Measurements from ENCODE around the gene SIX2. TPM values are rescaled to one million over a fixed set of nuclear protein-coding genes. Genes with fewer than 3 reads are reported as not detected.

The SIX2 gene
- total RNA-seq, 1 donor from 2014 or later = not detected

- Mint-ChIP-seq H3K27ac (no peak overlapping the region), H3K4me3 (peak overlapping the region; percentile 57), H3K4me1 (peaks cover 16% of the 10 kb centered on the region), H3K27me3 (ENCODE audit: insufficient read depth, low read depth) (peaks cover 79% of the 10 kb centered on the region), H3K9me3 (peaks cover 6% of the 10 kb centered on the region), H3K36me3 (peaks cover 3% of the 10 kb centered on the region)
- Histone ChIP-seq H3K79me2 (ENCODE audit: low read depth) (no peaks in the 10 kb centered on the region), H3K27me3 (peaks cover 100% of the 10 kb centered on the region), H3K4me2 (peak overlapping the region; percentile 86), H3K9me3 (ENCODE audit: low read depth) (no peaks in the 10 kb centered on the region), H3K4me1 (peaks cover 29% of the 10 kb centered on the region), H2AFZ (replicated peaks) (peak overlapping the region; percentile 18), H3F3A (ENCODE audit: low read depth) (peaks cover 28% of the 10 kb centered on the region), H3K27ac (no peak overlapping the region), H3K36me3 (no peaks in the 10 kb centered on the region), H4K20me1 (ENCODE audit: low read depth) (peaks cover 45% of the 10 kb centered on the region), H3K4me3 (peak overlapping the region; percentile 44), H3K9ac (no peak overlapping the region)
- peak; percentile 80 for DNase-seq (ENCODE audit: low spot score)
- TF ChIP-seq EZH2 (IDR thresholded peaks at IDR 0.05) = no peak
- no peak for TF ChIP-seq EZH2phosphoT487 (IDR thresholded peaks at IDR 0.05)
- peak; percentile 27 for TF ChIP-seq CTCF (IDR thresholded peaks at IDR 0.05)
These were observed 8.8 kb downstream of the SIX2 start for GRCh38 chr2:45000341-45000901.

GRCh38 chr2:44999540-44999939, 9.7 kb downstream of the SIX2 start:
- Histone ChIP-seq H3K27me3 (peaks cover 100% of the 10 kb centered on the region), H3K36me3 (no peaks in the 10 kb centered on the region), H3K4me1 (peaks cover 20% of the 10 kb centered on the region), H3K79me2 (ENCODE audit: low read depth) (no peaks in the 10 kb centered on the region), H3K9ac (no peak overlapping the region), H3K4me3 (no peak overlapping the region), H3F3A (ENCODE audit: low read depth) (peaks cover 24% of the 10 kb centered on the region), H3K4me2 (no peak overlapping the region), H4K20me1 (ENCODE audit: low read depth) (peaks cover 36% of the 10 kb centered on the region), H2AFZ (replicated peaks) (no peak overlapping the region), H3K27ac (no peak overlapping the region), H3K9me3 (ENCODE audit: low read depth) (no peaks in the 10 kb centered on the region)
- DNase-seq (ENCODE audit: low spot score) = no peak
- Mint-ChIP-seq H3K9me3 (peaks cover 6% of the 10 kb centered on the region), H3K27me3 (ENCODE audit: insufficient read depth, low read depth) (peaks cover 73% of the 10 kb centered on the region), H3K4me1 (peaks cover 16% of the 10 kb centered on the region), H3K27ac (no peak overlapping the region), H3K4me3 (peak overlapping the region; percentile 43), H3K36me3 (peaks cover 3% of the 10 kb centered on the region)
- TF ChIP-seq EZH2phosphoT487 (IDR thresholded peaks at IDR 0.05) (no peak), EZH2 (IDR thresholded peaks at IDR 0.05) (no peak), CTCF (IDR thresholded peaks at IDR 0.05) (no peak)

GRCh38 chr2:44997963-44998362, 11.3 kb downstream of the SIX2 start:
- no peak for TF ChIP-seq EZH2 (IDR thresholded peaks at IDR 0.05)
- TF ChIP-seq EZH2phosphoT487 (IDR thresholded peaks at IDR 0.05) = no peak
- TF ChIP-seq CTCF (IDR thresholded peaks at IDR 0.05) = no peak
- Histone ChIP-seq H4K20me1 (ENCODE audit: low read depth) (peaks cover 20% of the 10 kb centered on the region), H3K27me3 (peaks cover 93% of the 10 kb centered on the region), H3K27ac (no peak overlapping the region), H3K79me2 (ENCODE audit: low read depth) (no peaks in the 10 kb centered on the region), H3K4me2 (no peak overlapping the region), H3K4me3 (no peak overlapping the region), H3K4me1 (peaks cover 15% of the 10 kb centered on the region), H3K36me3 (no peaks in the 10 kb centered on the region), H3F3A (ENCODE audit: low read depth) (peaks cover 23% of the 10 kb centered on the region), H2AFZ (replicated peaks) (no peak overlapping the region), H3K9ac (no peak overlapping the region), H3K9me3 (ENCODE audit: low read depth) (no peaks in the 10 kb centered on the region)
- Mint-ChIP-seq H3K27ac (no peak overlapping the region), H3K4me1 (peaks cover 5% of the 10 kb centered on the region), H3K9me3 (peaks cover 9% of the 10 kb centered on the region), H3K36me3 (peaks cover 2% of the 10 kb centered on the region), H3K27me3 (ENCODE audit: insufficient read depth, low read depth) (peaks cover 61% of the 10 kb centered on the region), H3K4me3 (no peak overlapping the region)
- no peak for DNase-seq (ENCODE audit: low spot score)

Data from neural progenitor cell (in vitro differentiated cells).